HEK293 (cell line): ENCODE data around the gene VPS37C.

Source experiments
- CTCF ChIA-PET: fragments of 350-600 bp; formaldehyde crosslinking; extraction: SDS; loops from one replicate; lab custom pipeline; 2021; ENCODE audit warnings: antibody characterized with exemption; lab: Yijun Ruan, JAX
- POLR2A ChIA-PET: fragments of 300-600 bp; formaldehyde crosslinking; extraction: SDS; loops from one replicate; lab custom pipeline; 2020; ENCODE audit warnings: antibody characterized with exemption, inconsistent platforms; lab: Yijun Ruan, JAX
- H3K27ac ChIP-seq: fragments of 200-500 bp; sonication (Bioruptor generic); 2 replicates; pipeline ENCODE4 v1.5.1; 2014; ENCODE audit warnings: low read depth, low read length, control low read depth, inconsistent platforms; ENCODE audit errors: extremely low read depth
- H3K36me3 ChIP-seq, 2 experiments: fragments of 200-500 bp in 1 of 2; sonication (Bioruptor generic) in 1 of 2; 1 replicate in 1 of 2; 2 replicates in 1 of 2; pipeline ENCODE4 v1.5.1; 2014 to 2017; ENCODE audit warnings: inconsistent platforms in 2 of 2, low read length in 2 of 2; ENCODE audit not compliant: control insufficient read depth in 2 of 2, insufficient read depth in 1 of 2
- H3K4me1 ChIP-seq: fragments of 200-500 bp; sonication (Bioruptor generic); 2 replicates; pipeline ENCODE4 v1.5.1; 2014; ENCODE audit warnings: mild to moderate bottlenecking, low read length, inconsistent platforms; ENCODE audit not compliant: control insufficient read depth, insufficient read depth
- H3K4me3 ChIP-seq: 2 replicates; pipeline ENCODE4 v1.5.1; 2011; ENCODE audit warnings: low read depth, mild to moderate bottlenecking, control low read depth, low read length, moderate library complexity
- H3K9me3 ChIP-seq: fragments of 200-500 bp; sonication (Bioruptor generic); 2 replicates; pipeline ENCODE4 v1.5.1; 2014; ENCODE audit warnings: low read depth, low read length, inconsistent platforms; ENCODE audit not compliant: control insufficient read depth, insufficient read depth
- BCL11B ChIP-seq: fragments of 450-650 bp; formaldehyde crosslinking; IDR thresholded peaks from 2 replicates; pipeline ENCODE4 v1.5.1; 2016; ENCODE audit warnings: low read depth, missing biosample characterization, missing genetic modification characterization
- GLI2 ChIP-seq: fragments of 450-650 bp; formaldehyde crosslinking; IDR thresholded peaks from 2 replicates; pipeline ENCODE4; 2017; ENCODE audit warnings: missing biosample characterization, missing genetic modification characterization, low read depth, borderline replicate concordance
- PRDM1 ChIP-seq: fragments of 450-650 bp; formaldehyde crosslinking; IDR thresholded peaks from 2 replicates; pipeline ENCODE4; 2016; ENCODE audit warnings: missing biosample characterization, missing genetic modification characterization
- RBAK ChIP-seq: fragments of 450-650 bp; formaldehyde crosslinking; IDR thresholded peaks from 2 replicates; pipeline ENCODE4 v1.5.1; 2016; ENCODE audit warnings: missing biosample characterization, missing genetic modification characterization
- YY2 ChIP-seq: fragments of 450-650 bp; formaldehyde crosslinking; IDR thresholded peaks from 2 replicates; pipeline ENCODE4 v1.5.1; 2016; ENCODE audit warnings: missing biosample characterization, missing genetic modification characterization
- ZBTB21 ChIP-seq: fragments of 450-650 bp; formaldehyde crosslinking; IDR thresholded peaks from 2 replicates; pipeline ENCODE4 v1.5.1; 2017; ENCODE audit warnings: missing biosample characterization, missing genetic modification characterization
- ZNF223 ChIP-seq: fragments of 450-650 bp; formaldehyde crosslinking; IDR thresholded peaks from 2 replicates; pipeline ENCODE4 v1.5.1; 2016; ENCODE audit warnings: missing biosample characterization, missing genetic modification characterization
- ZNF366 ChIP-seq: fragments of 450-650 bp; formaldehyde crosslinking; conservative IDR thresholded peaks from 2 replicates; pipeline ENCODE4 v1.5.1; 2016; ENCODE audit warnings: missing biosample characterization, missing genetic modification characterization
- ZNF600 ChIP-seq: fragments of 450-650 bp; formaldehyde crosslinking; IDR thresholded peaks from 2 replicates; pipeline ENCODE4 v1.5.1; 2016; ENCODE audit warnings: missing biosample characterization, missing genetic modification characterization
- TF ChIP-seq, protein P1 (sequence below): fragments of 450-650 bp; formaldehyde crosslinking; IDR thresholded peaks from 2 replicates; pipeline ENCODE4 v1.5.1; 2016; ENCODE audit warnings: missing biosample characterization, missing genetic modification characterization, low read depth
- TF ChIP-seq, protein P2 (sequence below): fragments of 450-650 bp; formaldehyde crosslinking; IDR thresholded peaks from 2 replicates; pipeline ENCODE4 v1.5.1; 2016; ENCODE audit warnings: missing biosample characterization, missing genetic modification characterization
- TF ChIP-seq, protein P3 (sequence below): fragments of 450-650 bp; formaldehyde crosslinking; conservative IDR thresholded peaks from 2 replicates; pipeline ENCODE4 v1.5.1; 2016; ENCODE audit warnings: low read depth, missing biosample characterization, missing genetic modification characterization
- TF ChIP-seq, protein P4 (sequence below): fragments of 450-650 bp; formaldehyde crosslinking; IDR thresholded peaks from 2 replicates; pipeline ENCODE4 v1.5.1; 2017; ENCODE audit warnings: missing biosample characterization, missing genetic modification characterization

Gene VPS37C

DNA sequence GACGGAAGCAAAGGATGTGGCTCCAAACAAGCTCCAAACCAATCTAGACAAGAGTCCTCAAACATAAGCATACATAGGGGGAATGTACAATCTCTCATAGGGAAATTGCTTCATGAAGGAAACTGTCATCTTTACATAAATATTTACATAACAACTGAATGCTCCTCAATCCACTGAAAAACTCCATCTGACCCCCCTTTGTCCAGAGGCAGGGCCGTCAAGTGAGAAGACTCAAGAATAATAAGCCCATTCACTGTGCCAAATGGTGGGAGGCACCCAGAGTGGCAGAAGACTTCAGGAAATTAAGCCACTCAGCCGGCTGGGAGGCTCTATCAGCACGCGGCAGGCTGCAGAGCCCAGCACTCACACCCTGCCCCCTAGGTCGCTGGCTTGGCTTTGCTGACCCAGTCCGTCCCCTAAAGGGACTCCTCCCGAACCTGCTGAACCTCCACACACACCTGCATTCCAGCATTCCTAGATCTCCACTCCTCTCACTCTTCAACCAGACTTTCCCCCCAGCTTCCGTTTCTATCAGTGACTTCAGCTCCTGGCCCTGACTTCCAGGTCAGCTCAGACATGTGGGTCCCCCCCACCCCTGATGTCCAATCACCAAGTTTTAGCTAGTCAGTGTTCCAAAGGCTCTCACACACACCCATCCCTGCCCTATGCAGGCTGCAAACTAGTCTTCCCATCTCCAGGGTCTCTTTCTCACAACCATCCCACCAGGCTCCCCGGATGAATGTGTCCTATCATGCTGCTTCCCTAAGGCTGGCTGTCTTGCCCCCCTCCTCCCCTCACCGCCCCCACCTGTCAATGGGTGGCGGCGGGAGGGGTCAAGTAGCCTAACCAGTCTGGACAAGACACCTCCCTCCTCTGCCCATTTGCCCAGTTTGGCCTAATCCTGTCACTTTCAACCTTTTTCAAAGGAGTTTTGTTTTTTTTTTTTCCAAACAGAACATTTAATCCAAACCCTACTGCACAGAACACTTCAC is 11.3 kb downstream of the VPS37C start:
- H3K36me3 ChIP-seq = no peaks in the 10 kb centered on the region
- H3K27ac ChIP-seq = no peak overlapping the region
- no peaks in the 10 kb centered on the region for H3K9me3 ChIP-seq
- no peaks in the 10 kb centered on the region for H3K4me1 ChIP-seq
- TF ChIP-seq, protein P1, sequence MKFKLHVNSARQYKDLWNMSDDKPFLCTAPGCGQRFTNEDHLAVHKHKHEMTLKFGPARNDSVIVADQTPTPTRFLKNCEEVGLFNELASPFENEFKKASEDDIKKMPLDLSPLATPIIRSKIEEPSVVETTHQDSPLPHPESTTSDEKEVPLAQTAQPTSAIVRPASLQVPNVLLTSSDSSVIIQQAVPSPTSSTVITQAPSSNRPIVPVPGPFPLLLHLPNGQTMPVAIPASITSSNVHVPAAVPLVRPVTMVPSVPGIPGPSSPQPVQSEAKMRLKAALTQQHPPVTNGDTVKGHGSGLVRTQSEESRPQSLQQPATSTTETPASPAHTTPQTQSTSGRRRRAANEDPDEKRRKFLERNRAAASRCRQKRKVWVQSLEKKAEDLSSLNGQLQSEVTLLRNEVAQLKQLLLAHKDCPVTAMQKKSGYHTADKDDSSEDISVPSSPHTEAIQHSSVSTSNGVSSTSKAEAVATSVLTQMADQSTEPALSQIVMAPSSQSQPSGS (tag by site-specific recombination) = no peak
- TF ChIP-seq PRDM1 = 0 out of 2 replicates have a peak, but pooled peaks have one; percentile 30
- TF ChIP-seq, all 188 proteins: peak for 1
- ChIA-PET CTCF (interaction anchor here (1.3 to 2.4 kb wide), 2 partner anchors 10 to 20 kb away, joined by 3 to 11 read pairs; no protein-coding TSS in a partner anchor), POLR2A (no interaction called here)
- no peak overlapping the region for H3K4me3 ChIP-seq

DNA sequence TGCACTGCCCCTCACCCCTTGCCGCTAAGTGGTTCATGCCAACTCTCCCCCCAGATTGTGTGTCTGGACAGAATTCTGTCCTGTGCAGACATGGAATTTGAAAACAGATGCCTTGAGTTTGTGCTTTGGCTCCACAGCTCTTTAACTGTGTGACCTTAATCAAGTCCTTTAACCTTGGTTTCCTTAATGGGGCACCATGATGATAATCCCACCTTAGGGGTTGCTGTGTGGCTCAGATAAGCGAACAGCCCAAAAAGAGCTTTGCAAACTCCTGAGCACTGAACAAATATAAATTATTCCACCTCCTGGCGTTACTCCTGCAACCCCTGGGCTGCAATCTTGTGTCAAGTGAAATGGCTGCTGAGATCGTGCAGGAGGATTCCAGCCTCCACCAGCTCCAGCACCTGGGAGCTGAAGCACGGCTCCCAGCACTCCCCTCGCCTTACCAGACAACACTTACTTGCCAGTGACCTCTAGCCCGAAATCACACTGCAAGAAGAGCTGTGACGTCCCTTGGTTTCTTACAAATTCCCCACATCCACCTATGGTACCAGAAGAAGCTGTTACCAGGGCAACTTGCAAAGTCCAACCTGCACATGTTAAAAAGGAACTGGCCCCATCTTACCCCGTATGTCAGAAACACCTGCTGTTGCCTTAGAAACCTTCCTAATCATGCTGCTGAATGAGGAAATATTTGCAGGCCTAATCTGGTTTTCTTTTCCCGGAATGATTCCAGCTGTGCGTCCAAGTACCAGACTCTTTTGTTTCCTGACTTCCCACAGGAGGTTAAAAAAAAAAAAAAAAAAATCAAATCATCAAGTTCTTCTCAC is 13.2 kb downstream of the VPS37C start:
- ChIA-PET POLR2A (interaction anchor here (0.6 kb wide), 1 partner anchor 12 kb away, joined by 7 read pairs; no protein-coding TSS in a partner anchor), CTCF (interaction anchor here (0.7 to 1.0 kb wide), 2 partner anchors 18 to 317 kb away, joined by 3 to 4 read pairs; no protein-coding TSS in a partner anchor)

More for the DNA sequence above, 13.2 kb downstream of the VPS37C start:
- H3K4me3 ChIP-seq = no peak overlapping the region
- H3K36me3 ChIP-seq = no peaks in the 10 kb centered on the region
- no peak for TF ChIP-seq GLI2 (tag by site-specific recombination)
- TF ChIP-seq ZNF366 (tag by site-specific recombination) = no peak
- TF ChIP-seq YY2 (tag by site-specific recombination) = no peak
- TF ChIP-seq ZNF600 (tag by site-specific recombination) = no peak
- TF ChIP-seq ZNF223 (tag by site-specific recombination) = no peak
- TF ChIP-seq, protein P2, sequence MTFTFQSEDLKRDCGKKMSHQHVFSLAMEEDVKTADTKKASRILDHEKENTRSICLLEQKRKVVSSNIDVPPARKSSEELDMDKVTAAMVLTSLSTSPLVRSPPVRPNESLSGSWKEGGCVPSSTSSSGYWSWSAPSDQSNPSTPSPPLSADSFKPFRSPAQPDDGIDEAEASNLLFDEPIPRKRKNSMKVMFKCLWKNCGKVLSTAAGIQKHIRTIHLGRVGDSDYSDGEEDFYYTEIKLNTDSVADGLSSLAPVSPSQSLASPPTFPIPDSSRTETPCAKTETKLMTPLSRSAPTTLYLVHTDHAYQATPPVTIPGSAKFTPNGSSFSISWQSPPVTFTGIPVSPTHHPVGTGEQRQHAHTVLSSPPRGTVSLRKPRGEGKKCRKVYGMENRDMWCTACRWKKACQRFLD (tag by site-specific recombination) = no peak
- no peak for TF ChIP-seq BCL11B (tag by site-specific recombination)
- no peak for TF ChIP-seq RBAK (tag by site-specific recombination)
- TF ChIP-seq, protein P3, sequence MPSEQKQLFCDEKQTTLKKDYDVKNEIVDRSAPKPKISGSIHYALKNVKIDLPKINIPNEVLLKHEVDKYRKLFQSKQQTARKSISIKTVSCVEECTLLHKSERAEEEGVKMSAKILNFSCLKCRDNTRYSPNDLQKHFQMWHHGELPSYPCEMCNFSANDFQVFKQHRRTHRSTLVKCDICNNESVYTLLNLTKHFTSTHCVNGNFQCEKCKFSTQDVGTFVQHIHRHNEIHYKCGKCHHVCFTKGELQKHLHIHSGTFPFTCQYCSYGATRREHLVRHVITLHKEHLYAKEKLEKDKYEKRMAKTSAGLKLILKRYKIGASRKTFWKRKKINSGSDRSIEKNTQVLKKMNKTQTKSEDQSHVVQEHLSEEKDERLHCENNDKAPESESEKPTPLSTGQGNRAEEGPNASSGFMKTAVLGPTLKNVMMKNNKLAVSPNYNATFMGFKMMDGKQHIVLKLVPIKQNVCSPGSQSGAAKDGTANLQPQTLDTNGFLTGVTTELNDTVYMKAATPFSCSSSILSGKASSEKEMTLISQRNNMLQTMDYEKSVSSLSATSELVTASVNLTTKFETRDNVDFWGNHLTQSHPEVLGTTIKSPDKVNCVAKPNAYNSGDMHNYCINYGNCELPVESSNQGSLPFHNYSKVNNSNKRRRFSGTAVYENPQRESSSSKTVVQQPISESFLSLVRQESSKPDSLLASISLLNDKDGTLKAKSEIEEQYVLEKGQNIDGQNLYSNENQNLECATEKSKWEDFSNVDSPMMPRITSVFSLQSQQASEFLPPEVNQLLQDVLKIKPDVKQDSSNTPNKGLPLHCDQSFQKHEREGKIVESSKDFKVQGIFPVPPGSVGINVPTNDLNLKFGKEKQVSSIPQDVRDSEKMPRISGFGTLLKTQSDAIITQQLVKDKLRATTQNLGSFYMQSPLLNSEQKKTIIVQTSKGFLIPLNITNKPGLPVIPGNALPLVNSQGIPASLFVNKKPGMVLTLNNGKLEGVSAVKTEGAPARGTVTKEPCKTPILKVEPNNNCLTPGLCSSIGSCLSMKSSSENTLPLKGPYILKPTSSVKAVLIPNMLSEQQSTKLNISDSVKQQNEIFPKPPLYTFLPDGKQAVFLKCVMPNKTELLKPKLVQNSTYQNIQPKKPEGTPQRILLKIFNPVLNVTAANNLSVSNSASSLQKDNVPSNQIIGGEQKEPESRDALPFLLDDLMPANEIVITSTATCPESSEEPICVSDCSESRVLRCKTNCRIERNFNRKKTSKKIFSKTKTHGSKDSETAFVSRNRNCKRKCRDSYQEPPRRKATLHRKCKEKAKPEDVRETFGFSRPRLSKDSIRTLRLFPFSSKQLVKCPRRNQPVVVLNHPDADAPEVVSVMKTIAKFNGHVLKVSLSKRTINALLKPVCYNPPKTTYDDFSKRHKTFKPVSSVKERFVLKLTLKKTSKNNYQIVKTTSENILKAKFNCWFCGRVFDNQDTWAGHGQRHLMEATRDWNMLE = no peak
- no peak for TF ChIP-seq ZBTB21
- TF ChIP-seq, protein P4, sequence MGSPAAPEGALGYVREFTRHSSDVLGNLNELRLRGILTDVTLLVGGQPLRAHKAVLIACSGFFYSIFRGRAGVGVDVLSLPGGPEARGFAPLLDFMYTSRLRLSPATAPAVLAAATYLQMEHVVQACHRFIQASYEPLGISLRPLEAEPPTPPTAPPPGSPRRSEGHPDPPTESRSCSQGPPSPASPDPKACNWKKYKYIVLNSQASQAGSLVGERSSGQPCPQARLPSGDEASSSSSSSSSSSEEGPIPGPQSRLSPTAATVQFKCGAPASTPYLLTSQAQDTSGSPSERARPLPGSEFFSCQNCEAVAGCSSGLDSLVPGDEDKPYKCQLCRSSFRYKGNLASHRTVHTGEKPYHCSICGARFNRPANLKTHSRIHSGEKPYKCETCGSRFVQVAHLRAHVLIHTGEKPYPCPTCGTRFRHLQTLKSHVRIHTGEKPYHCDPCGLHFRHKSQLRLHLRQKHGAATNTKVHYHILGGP (tag by site-specific recombination) = no peak
- H3K27ac ChIP-seq = no peak overlapping the region
- H3K9me3 ChIP-seq = no peaks in the 10 kb centered on the region
- no peaks in the 10 kb centered on the region for H3K4me1 ChIP-seq
